HG03025 (cell line): ENCODE results near the gene KRTAP2-2.
"Not testable (repeated sequence)": the region's sequence is repeated elsewhere in the genome, so short reads cannot be mapped to it uniquely, and the experiment has no call there.

Experiments
- ATAC-seq: cut with Tn5 transposase; IDR thresholded peaks from one replicate; pipeline ENCODE4 v1.9.1; 2021; ENCODE audit warnings: mild to moderate bottlenecking, moderate library complexity; ENCODE audit not compliant: unreplicated experiment, low FRiP score

KRTAP2-2 gene, protein sequence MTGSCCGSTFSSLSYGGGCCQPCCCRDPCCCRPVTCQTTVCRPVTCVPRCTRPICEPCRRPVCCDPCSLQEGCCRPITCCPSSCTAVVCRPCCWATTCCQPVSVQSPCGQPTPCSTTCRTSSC

DNA sequence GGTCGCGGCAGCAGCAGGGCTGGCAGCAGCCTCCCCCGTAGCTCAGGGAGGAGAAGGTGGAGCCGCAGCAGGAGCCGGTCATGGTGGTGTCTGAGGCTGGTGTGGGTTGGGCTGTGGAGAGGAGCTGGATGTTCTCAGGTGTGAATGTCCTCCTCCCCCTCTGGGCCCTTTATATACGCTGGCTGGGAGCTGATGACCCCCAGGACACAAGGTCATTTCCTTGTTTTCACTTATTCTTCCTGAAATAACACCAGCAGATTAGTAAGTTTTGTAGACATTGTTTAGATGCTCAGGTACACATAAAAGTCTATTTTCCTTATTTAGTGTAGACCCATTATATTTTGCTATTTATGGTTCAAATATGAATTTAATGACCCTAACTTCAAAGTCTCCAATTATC, at the start of gene KRTAP2-2:
KRTAP2-2 (minus strand) TSS at position 101 of the 400 bp plus-strand sequence; CDS start at position 82, 19 bp downstream.
- ATAC-seq, result not testable (repeated sequence)

DNA sequence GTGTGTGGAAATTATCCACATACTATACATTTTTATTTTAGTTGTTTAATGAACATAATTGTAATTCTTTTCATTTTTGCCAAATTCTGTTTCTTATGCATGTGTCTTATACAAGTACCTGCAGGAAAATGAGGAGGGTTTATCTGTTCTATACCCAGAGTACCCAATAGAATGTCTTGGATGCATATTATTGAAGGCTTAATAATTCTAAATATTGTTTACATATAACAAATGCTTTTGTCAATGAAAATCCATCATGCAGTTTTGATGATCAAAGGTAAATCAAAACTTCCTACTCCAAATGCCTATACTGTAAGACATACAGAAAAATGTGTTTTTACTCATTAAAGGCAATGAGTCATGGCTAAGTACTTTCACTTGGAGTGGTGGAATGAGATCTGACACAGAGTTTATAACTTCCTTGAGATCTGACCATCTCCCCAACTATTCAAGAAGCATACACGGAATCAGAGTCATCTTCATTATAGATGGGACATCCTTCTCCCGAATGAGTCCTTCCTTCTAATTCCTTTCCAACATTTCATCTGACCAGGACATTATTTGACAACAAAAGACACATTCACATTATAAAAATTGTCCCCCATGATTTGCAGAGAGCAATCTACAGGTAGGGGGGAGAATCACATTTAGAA, 49.5 kb upstream of the KRTAP2-2 start:
- not testable (repeated sequence) for ATAC-seq

DNA sequence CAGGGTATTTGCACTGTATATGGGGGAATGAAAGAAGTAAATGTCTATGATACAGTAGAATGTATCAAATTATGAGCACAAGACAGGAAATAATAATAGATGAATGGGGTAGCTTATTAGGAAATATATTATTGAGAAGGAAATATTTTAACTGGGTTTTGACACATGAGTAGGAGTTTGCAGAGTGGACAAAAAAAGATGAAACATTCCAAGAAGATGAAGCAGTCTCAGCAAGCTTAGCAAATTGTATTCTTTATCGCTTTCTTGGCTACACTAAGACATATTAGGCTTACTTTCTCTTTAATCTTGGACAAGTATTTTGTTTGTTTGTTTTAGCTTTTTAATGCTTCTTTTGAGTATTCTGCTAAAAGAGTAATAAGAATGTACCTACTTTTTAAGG, 48.9 kb upstream of the KRTAP2-2 start:
- no peak for ATAC-seq

DNA sequence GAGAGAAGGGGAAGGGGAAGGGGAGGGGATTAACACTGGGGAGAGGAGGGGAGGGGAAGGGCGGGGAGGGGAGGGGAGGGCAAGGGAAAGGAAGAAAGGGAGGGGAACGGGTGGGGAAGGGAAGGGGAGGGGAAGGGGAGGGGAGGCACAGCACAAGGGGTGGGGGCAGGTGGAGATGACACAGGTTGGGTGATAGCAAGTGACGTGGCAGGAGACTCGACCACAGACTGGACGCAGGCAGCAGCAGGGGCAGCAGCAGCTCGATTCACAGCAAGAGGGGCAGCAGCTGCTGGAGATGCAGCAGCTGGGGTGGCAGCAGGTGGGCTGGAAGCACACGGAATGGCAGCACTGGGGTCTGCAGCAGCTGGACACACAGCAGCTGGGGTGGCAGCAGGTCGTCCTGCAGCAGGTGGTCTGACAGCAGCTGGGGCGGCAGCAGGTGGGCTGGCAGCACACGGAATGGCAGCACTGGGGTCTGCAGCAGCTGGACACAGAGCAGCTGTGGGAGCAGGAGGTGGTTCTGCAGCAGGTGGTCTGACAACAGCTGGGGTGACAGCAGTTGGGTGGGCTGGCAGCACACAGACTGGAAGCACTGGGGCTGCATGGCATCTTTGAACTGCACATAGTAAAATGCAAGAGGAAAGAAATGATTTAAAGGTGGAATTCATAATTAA, 46.7 kb upstream of the KRTAP2-2 start, which contains the start of gene KRTAP4-16:
KRTAP4-16 (minus strand) TSS at position 624 of the 674 bp plus-strand sequence; CDS start at position 624, 0 bp downstream.
- ATAC-seq, result no peak

DNA sequence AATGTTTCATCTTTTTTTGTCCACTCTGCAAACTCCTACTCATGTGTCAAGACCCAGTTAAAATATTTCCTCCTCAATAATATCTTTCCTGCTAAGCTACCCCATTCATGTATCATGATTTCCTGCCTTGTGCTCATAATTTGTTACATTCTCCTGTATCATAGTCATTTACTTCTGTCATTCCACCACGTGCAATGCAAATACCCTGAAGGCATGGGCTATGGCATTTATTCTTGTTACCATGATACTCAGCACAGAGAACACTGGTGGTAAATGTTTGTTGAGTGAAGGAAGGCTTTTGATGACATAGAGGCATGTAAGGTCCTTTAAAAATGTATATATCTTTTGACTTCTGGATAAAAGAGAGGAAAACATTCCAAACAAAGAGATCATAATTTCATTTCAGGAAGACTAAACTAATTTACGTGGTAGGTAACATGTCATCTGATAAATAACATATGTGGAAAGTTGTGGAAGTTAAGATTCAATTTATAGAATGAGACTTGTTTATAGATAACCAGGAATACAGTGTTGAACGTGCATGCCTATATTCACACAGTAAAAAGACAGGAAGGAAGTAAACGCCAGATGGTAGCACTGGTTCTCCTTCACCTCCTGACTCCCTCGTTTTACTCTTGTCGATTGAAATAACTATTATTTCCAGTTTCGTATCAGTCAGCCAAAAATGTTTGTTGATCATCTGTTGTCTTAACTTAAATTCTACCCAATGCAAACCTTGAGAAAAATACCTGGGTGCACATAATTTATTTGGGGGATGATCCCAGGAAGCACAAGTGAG, 44.9 kb upstream of the KRTAP2-2 start:
- not testable (repeated sequence) for ATAC-seq

DNA sequence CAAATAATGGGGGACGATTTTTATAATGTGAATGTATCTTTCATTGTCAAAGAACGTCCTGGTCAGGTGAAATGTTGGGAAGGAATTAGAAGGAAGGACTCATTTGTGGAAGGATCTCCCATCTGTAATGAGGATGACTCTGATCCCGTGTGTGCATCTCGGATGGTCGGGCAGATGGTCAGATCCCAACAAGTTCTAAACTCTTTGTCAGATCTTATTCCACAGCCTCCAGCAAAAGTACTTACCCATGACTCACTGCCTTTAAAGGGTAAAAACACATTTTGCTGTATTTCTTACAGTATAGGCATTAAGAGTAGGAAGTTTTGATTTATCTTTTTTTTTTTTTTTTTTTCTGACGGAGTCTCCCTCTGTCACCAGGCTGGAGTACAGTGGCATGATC, 43.5 kb upstream of the KRTAP2-2 start:
- ATAC-seq, result no peak

DNA sequence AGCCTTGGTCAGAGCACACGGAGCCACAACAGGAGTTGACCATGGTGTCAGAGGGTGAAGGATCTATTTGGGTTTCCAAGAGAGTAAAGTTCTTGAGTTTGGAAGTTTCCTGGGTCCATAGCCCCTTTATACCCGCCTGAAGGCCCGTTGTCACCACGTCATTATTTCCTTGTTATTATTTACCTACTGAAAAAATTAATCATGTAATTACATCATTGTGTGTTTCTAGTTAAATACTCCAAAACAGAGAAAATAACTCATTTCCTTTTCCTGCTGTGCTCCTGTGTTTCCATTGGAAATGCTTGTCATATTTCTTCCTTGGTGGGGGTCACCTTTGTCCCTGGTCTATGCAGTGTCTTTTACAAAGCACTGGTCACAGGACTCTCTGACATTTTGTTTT, 43.0 kb upstream of the KRTAP2-2 start, which contains the start of gene KRTAP4-8:
KRTAP4-8 (minus strand) TSS at position 101 of the 400 bp plus-strand sequence; CDS start at position 43, 58 bp downstream.
- ATAC-seq, result no peak

DNA sequence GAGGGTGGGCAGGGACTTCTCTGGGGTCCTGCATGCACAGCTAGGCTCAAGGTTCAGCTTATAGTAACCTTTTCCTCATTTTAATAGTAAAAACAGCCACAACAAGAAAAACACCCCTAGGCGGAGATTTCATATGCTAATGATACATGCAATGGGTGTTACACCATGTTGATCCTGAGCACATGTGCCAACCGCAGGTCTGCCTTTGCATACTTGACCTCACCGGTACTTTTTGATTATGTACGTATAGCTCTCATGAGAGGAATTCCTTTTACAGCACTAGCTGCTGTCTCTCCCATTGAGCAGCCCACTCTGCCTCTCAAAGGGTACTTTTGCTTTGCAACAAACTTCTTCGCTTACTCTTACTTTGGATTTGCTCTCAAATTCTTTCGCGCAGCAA, 41.0 kb upstream of the KRTAP2-2 start:
- no peak for ATAC-seq

DNA sequence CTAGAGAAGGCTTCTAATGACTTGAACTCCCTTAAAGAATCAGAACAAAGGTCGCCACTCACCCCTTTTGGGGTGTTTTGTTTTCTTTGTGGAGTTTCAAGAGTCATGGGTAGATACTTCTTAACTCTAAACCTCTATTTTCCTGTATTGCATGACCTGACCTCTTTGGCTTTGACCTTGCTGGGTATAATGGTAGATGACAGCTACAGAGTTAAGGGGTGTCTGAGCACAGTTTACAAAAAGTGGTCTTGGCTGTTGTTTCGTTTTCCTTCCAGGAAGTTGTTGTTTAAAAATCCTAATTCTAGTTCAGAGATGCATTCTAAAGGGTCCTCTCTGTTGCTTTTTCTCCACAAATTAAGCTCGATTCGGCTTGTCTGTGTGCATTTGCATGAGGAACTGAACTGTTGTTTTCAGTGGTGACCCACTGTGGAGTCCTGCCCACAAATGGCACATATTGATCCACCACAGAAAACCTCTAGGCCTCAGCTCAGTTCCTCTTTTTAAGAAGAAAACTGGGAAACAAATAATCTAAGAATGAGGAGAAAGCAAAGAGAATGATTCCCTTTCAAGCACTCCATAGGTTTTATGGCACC, 33.8 kb upstream of the KRTAP2-2 start:
- not testable (repeated sequence) for ATAC-seq

DNA sequence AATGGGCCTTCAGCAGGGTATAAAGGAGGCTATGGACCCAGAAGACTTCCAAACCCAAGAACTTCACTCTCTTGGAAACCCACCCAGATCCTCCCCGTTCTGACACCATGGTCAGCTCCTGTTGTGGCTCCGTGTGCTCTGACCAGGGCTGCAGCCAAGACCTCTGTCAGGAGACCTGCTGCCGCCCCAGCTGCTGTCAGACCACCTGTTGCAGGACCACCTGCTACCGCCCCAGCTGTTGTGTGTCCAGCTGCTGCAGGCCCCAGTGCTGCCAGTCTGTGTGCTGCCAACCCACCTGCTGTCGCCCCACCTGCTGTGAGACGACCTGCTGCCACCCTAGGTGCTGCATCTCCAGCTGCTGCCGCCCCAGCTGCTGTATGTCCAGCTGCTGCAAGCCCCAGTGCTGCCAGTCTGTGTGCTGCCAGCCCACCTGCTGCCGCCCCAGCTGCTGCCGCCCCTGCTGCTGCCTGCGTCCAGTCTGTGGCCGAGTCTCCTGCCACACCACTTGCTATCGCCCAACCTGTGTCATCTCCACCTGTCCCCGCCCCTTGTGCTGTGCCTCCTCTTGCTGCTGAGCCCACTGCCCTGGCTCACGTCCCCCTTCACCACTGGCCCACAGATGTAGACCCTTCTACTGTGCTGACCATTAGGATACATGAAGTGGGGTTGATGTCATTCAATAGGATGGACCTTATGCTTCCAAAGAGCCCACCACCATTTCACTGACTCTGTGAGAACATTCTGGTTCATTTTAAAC, 29.2 kb upstream of the KRTAP2-2 start, which contains the start of gene KRTAP4-7:
KRTAP4-7 (plus strand) TSS at position 51 of the 757 bp plus-strand sequence; CDS start at position 108, 57 bp downstream.
- not testable (repeated sequence) for ATAC-seq

DNA sequence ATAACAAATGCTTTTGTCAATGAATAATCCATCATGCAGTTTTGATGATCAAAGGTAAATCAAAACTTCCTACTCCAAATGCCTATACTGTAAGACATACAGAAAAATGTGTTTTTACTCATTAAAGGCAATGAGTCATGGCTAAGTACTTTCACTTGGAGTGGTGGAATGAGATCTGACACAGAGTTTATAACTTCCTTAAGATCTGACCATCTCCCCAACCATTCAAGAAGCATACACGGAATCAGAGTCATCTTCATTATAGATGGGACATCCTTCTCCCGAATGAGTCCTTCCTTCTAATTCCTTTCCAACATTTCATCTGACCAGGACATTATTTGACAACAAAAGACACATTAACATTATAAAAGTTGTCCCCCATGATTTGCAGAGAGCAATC, 28.4 kb upstream of the KRTAP2-2 start:
- not testable (repeated sequence) for ATAC-seq

DNA sequence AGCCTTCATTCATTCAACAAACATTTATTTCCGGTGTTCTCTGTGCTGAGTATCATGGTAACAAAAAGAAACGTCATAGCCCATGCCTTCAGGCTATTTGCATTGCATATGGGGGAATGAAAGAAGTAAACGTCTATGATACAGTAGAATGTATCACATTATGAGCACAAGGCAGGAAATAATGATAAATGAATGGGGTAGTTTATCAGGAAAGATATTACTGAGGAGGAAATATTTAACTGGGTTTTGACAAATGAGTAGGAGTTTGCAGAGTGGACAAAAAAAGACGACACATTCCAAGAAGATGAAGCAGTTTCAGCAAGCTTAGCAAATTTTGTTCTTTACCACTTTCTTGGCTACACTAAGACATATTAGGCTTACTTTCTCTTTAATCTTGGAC, 27.6 kb upstream of the KRTAP2-2 start:
- no peak for ATAC-seq

DNA sequence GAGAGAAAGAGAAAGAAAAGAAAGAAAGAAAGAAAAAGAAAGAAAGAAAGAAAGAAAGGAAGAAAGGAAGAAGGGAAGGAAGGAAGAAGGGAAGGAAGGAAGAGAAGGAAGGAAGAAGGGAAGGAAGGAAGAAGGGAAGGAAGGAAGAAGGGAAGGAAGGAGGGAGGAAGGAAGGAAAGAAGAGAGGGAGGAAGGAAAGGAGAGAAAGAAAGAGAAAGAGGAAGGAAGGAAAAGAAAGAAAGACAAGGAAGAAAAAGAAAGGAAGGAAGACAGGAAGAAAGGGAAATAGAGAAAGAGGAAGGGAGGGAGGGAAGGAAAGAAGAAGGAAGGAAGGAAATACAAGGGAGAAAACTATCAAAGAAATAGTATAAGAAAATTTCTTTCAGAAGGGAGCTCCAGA, 21.8 kb upstream of the KRTAP2-2 start:
- no peak for ATAC-seq

DNA sequence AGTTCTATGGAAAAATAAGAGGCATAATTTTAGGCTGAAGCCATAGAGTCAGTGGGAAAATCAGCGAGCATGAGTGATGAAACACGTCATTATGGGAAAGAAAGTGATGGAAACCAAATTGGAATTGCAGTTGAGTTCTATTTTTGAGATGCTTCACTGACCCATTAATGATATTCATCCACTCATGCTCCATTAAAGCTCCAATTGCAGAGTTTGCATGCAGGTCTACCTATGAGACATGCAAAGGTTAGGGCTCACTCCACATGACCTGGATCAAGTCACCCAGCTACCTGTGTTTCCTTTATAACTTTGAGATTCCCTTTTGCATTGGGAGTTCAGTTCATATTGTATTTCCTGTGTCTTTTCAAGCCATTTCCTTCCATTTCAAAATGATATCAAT, 18.6 kb upstream of the KRTAP2-2 start:
- no peak for ATAC-seq

DNA sequence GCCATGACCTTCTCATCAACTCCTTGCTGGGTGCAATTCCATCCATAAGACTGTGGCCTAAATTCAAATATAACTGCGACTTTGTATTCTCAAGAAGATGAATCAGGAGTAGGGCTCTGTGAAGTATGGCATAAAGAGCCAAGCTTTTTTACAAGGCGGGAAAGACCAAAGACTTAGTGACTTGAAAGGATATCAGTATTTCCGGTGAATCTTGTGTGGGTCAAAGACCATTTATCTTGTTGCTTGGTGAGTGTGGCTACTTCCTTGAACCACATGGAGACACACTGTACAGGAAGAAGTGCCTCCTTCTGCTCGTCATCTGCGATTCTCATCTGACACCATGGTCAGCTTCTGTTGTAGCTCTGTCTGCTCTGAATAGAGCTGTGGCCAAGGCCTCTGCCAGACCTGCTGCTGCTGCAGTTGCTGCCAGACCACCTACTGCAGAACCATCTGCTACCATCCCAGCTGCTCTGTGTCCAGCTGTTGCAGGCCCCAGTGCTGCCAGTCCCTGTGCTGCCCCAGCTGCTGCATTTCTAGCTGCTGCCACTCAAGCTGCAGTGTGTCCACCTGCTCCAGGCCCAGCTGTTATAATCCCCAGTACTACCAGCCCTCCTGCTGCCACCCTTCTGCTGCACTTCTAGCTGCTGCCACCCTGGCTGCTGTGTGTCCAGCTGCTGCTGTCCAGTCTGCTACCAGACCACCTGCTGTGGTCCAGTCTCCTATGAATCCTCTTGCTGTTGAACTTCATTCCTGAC, 16.8 kb upstream of the KRTAP2-2 start:
- ATAC-seq, result no peak

DNA sequence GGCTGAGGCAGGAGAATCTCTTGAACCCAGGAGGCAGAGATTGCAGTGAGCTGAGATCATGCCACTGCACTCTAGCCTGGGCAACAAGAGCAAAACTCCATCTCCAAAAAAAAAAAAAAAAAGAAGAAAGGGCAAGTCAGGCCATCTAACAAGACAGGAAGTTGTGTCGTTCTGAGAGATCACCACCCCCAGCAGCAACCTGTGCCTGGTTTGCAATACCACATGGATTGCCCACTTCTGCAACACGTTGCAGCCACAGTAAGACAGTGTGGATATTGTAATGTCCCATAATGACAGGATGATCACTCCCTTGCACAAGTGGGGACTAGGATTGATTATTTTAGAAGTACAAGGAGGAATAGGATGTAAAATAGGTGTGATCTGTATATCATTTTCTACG, 14.0 kb upstream of the KRTAP2-2 start:
- ATAC-seq, result no peak

DNA sequence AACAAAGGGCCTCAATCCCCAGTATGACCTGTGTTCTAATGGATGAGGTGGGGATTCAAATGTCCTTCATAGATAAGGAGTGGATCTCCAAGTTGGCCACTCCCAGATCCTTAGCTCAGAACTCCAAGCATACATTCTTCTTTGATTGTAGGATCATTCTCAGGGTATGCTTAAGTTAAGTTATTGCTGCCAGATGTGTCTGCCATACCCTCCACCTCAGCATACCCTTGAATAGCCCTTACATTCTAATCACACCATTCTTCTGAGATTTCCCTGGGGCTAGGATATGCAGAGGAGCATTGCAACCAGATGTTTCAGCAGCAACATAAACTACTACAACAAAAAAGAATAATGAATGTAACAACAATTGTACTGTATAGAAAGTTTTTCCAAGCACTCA, 12.3 kb upstream of the KRTAP2-2 start:
- no peak for ATAC-seq

DNA sequence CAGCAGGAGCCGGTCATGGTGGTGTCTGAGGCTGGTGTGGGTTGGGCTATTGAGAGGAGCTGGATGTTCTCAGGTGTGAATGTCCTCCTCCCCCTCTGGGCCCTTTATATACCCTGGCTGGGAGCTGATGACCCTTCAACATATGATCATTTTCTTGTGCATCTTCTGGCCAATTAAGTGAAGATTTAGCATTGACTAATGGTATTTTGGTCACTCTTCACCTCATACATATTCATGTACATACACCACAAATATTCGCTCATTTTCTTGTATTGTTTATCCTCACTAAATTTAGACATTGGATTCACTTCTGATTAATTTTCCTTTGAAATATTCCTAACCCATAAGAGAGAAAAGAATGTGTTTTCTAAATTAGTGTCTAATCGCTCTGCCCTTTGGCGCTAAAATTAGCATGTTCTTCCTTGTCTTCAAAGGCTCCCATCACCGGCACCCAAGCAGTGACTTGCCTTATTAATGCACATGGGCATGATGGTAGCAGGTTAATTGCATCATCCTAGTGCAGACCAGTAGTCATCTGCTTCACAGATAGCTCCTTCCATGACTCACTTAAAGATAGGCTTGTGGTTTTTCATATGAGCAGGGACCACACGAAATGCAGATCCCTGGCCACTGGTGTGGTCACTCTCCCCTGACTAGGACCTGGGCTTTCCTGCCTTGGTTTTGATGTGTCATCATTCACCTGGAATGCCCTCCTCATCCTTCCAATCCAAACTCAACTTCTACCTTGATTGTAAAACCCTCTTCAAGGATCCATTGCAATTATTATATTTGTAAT, 11.0 kb upstream of the KRTAP2-2 start, which contains the start of gene KRTAP2-4:
KRTAP2-4 (minus strand) TSS at position 51 of the 796 bp plus-strand sequence; CDS start at position 17, 34 bp downstream.
- no peak for ATAC-seq
